Measurements from ENCODE around the gene SEMA4D.

SEMA4D gene

DNA sequence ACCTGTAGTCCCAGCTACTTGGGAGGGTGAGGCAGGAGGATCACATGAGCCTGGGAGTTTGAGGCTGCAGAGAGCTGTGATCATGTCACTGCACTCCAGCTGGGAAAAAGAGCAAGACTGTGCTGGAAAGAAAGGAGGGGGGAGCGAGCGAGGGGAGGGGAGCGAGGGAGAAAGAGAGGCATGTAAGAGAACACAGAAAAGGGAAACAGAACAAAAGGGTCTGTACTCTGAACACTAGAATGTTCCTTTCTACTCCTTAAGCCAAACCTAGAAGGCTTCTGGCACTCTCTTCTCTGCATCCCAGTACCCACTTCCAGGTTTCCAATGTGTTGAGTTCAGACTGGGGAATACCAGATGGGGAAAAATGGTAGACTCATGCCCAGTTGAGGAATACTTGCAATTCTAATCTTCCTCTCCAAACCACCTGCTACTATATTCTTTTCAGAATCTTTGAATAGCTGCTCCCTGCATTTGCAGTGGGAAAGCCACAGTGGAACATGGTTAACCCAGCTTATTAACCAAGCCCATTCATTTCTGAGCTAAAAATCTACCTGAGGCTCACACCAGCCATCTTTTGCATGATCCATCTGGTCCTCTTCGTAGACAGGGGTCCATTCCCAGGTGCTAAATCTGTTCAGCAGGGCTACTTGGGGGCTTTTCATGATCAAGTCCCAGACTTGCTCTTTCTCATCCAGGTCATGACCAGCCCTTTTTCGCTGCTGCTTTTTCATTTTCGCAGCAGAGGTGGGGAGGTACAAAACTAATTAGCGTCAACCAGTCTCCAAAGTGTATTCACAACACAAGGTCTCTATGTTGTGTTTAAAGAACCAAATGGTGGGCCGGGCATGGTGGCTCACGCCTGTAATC is 34.9 kb downstream of the SEMA4D start:
- no peak for DNase-seq

- no peak for DNase-seq
Observed at GRCh38 chr9:89462199-89462598, 35.7 kb downstream of the SEMA4D start.

DNA sequence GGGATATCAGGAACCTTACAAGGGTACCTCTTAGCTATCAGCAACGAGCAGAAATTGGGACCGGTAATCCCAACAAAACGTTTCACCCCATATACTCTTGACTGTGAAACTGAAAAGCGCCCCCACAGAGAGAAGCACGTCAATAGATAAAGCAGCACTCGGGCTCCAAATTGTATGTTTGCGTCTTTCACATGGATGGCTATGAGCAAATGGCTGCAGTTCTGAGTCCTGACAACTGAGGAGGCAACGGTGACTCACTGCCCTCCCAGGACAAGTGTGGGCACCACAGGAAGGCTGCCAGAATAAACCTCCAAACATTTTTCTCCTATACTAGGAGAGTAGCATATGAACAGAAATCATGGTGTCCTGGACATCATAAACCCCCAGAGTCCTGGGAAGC is 36.6 kb downstream of the SEMA4D start:
- no peak for DNase-seq

DNA sequence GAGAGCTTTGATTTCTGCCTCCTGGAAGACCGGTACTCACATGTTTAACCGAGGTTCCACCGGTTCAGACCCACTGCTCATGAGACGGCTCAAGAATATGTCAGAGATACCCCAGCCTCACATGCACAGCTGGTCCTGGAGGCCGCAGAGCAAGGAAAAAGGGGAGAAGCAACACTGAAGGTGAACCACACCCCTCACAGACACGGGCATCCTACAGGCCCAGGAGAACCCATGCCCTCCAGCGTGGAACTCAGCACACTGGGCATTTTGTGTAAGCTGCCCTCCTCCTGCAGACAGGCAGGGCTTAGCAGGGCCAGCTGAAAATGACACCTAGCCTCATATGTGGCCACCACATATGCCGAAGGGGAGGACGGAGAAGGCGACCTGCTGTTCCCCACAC is 37.4 kb downstream of the SEMA4D start:
- no peak for DNase-seq

- no peak for DNase-seq
Observed at GRCh38 chr9:89458768-89459496, 39.0 kb downstream of the SEMA4D start.

GRCh38 chr9:89457376-89457855 is 40.5 kb downstream of the SEMA4D start:
- no peak for DNase-seq

DNA sequence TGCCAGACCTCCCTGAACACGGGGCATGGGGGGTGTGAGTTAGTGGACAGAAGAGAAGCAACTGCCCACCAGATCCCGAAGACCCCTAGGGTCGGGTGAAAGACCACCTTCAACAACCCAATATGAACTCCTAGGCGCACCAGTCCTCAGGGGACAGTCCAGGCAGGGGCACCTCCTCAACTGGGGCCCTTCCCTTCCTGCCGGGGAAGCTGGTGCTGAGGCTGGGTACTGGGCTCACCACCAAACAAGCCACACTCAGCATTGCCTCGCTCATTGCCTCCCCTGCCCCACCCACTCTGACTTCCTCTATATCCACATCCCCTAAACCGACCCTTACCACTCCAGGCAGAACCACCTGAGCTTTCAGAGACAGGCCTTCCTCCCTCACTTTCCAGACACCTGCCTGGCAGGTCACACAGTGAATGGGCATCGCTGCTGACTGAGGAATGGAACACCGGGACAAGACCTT is 42.5 kb downstream of the SEMA4D start:
- DNase-seq = no peak

GRCh38 chr9:89454498-89455355 is 43.2 kb downstream of the SEMA4D start:
- no peak for DNase-seq

DNA sequence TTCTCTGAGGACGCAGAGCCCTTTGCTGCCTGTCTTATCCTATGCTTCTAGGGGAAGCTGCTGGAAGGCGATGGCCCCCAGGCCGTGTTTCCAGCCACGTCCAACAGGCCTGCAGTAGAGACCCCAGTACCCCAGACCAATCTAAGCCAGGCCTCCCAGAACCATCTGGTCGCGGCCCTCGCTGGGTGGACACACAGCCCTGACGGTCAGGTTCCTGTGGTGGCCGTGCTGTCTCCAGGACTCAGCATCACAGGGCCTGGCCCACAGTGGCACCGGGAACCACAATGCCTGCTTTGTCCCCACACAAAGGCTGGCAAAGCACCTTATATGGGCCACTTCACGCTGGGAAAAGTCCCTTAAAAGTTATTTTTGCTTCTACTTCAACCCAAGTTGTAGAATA is 44.5 kb downstream of the SEMA4D start:
- DNase-seq = no peak

GRCh38 chr9:89452561-89452960 is 45.4 kb downstream of the SEMA4D start:
- DNase-seq = no peak

DNA sequence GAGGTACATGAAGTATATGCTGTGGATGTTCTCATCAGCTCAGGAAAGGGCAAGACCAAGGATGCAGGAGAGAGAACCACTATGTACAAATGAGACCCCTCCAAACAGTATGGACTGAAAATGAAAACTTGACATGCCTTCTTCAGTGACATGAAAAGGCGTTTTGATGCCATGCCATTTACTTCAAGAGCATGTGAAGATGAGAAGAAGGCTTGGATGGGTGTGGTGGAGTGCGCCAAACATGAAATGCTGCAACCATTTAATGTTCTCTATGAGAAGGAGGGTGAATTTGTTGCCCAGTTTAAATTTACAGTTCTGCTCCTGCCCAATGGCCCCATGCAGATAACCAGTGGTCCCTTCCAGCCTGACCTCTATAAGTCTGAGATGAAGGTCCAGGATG is 47.7 kb downstream of the SEMA4D start:
- no peak for DNase-seq

GRCh38 chr9:89449261-89449671 is 48.6 kb downstream of the SEMA4D start:
- DNase-seq = no peak

GRCh38 chr9:89448821-89449220 is 49.1 kb downstream of the SEMA4D start:
- no peak for DNase-seq

- no peak for DNase-seq
Observed at GRCh38 chr9:89448381-89448780, 49.5 kb downstream of the SEMA4D start.

GRCh38 chr9:89447416-89447815 is 50.5 kb downstream of the SEMA4D start:
- DNase-seq = no peak

DNA sequence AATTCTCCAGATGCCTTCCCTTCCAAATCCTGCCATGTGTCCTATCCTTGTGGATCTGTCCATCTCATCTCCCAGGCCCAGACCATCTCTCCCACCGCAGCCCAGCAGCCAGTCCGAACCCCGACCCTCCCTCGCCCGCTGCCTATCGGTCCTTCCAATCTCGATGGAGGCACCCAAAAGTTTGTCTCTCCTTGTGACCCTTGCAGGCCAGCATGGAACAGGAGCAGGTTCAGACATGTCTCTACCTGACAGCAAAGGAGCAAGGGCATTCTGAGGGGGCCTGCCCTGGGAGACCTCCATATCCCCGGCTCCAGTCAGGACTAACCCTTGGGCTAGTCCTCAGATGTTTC is 51.0 kb downstream of the SEMA4D start:
- no peak for DNase-seq

DNA sequence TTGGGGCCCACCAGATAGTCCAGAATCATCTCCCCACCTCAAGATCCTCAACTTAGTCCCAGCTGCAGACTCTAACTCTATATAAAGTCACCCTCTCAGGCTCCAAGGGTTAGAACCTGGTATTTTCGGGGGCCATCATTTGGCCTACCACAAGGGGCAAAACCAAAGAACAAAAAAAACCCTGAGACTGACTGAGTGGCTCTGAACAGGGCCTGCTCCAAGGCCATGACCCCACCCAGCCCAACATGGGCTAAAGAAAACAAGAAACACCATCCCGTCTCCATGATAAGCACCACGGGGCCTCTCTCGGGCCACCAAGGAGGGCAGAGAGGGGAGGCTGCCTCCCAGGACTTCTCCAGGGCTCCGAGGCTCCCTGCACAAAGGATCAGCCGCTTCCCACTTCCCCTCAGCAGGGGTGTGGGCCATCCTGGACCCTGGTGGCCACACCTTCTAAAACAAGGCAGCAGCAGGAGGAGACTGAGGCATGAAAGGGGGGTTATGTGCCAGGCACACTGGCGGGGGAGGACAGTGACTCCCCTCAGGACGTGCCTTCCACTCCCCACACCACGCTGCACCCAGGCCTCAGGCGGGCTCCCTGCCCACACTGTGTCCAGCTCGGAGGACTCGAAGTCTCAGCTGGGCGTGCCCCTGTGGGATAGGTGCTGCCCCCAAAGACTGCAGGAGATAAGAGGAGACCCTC is 51.5 kb downstream of the SEMA4D start:
- no peak for DNase-seq

DNA sequence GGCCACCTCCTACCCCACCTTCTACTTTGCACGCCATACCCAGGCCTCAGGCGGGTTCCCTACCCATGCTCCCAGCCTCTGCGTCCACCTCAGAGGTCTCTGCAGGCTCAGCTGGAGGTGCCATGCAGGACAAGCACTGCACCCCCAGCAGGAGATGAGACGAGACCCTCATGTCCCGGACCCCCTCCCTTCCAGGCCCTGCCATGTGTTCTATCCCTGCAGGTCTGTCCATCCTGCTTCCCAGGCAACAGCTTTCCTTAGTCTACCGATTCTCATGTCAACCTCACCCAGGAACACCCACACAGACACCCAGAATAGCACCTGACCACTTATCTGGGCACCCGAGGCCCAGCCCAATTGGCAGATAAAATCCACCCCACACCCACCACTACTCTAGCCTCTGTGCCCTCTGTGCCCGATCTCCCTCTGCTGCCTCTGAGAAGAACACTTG is 52.1 kb downstream of the SEMA4D start:
- no peak for DNase-seq

GRCh38 chr9:89444925-89445765 is 52.8 kb downstream of the SEMA4D start:
- DNase-seq = no peak

GRCh38 chr9:89444274-89444673 is 53.6 kb downstream of the SEMA4D start:
- no peak for DNase-seq
